Right cardiac atrium (tissue), 5 donors: Measurements from ENCODE around the gene ALOX15. TPM values are rescaled to one million over a fixed set of nuclear protein-coding genes. Genes with fewer than 3 reads are reported as not detected.
"Not testable (repeated sequence)": the region's sequence is repeated elsewhere in the genome, so short reads cannot be mapped to it uniquely, and the experiment has no call there.

Experiments used
- ATAC-seq, 2 donors: fragments of 200-7000 bp; cut with Tn5 transposase; one replicate each; pipeline versions ENCODE4 v1.8.0 to v1.9.1; 2020; ENCODE audit warnings: moderate library complexity in 2 of 2, mild to moderate bottlenecking in 1 of 2
- DNase-seq, 3 donors: peaks; one replicate each; pipeline ENCODE4 v3.0.0-alpha.2; 2020
- H3K27ac ChIP-seq: one replicate; pipeline ENCODE4 v1.5.1; 2013; ENCODE audit warnings: mild to moderate bottlenecking, low read length, control low read depth, moderate library complexity
- H3K27me3 ChIP-seq: one replicate; pipeline ENCODE4 v1.6.1; 2013; ENCODE audit not compliant: control insufficient read depth, insufficient read depth
- H3K4me1 ChIP-seq: one replicate; pipeline ENCODE4 v1.6.1; 2013; ENCODE audit warnings: low read length; ENCODE audit not compliant: control insufficient read depth, insufficient read depth
- H3K4me3 ChIP-seq: one replicate; pipeline ENCODE4 v1.5.1; 2013; ENCODE audit warnings: low read length, control low read depth
- H3K9me3 ChIP-seq: one replicate; pipeline ENCODE4 v1.6.1; 2013; ENCODE audit warnings: low read length; ENCODE audit not compliant: control insufficient read depth
- WGBS: extraction: QIAGEN DNeasy Blood & Tissue Kit; methylation state at CpG from one replicate; pipeline ENCODE4 v1.1.7; 2013; 5-methylcytosine and 5-hydroxymethylcytosine counted together
- intact Hi-C, 4 donors: fragments of 100-400 bp; cut with DNase I; formaldehyde crosslinking; loops; one replicate each; pipeline versions ENCODE4 v1.11.0 to v1.14.0; 2022 to 2023
- polyA plus RNA-seq: library from polyadenylated mRNA; stranded (reverse); fragments of 200-250 nt; gene quantifications from one replicate; pipeline ENCODE4 v1.2.3, GENCODE V29; 2013
- total RNA-seq, 4 donors: library from RNA; stranded (reverse); fragmentation: NEBNext Ultra II Directional; extraction: Animal tissue kit (Norgen Biotek cat#: 25700); gene quantifications; one replicate each; pipeline ENCODE4 v1.2.1, GENCODE V29; 2021
- donor health status: healthy with polysubstance abuse.
- donor health status: DM: no; HTN: yes; CAD: no.
- donor health status: DM: no; HTN: no; CAD: no.
- donor health status: DM: no; HTN: yes; CAD: no; lungs with severe emphysema.
- donor health status: DM: yes; HTN: yes; CAD: no.

Gene ALOX15
- total and polyA plus RNA-seq, 5 donors = 0.05 to 2.0 (median 0.97) TPM; not detected in 1

DNA sequence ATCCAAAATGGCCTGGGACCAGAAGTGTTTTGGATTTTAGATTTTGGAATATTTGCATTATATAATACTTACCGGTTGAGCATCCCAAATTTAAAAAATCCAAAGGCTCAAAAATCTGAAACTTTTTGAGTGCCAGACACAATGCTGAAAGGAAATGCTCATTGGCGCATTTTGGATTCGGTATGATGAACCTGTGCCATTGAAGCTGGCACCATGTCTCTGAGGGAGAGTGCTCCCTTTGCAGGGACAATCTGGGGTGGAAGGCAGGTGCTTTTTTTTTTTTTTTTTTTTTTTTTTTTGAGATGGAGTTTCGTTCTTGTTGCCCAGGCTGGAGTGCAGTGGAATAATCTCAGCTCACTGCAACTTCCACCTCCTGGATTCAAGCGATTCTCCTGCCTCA is 39.4 kb downstream of the ALOX15 start:
- DNase-seq = no peak
- no peaks in the 10 kb centered on the region for H3K9me3 ChIP-seq
- ATAC-seq = no peak
- H3K27me3 ChIP-seq = no peaks in the 10 kb centered on the region
- H3K4me3 ChIP-seq = no peak overlapping the region
- WGBS = 82% methylated on average over 5 of the region's 5 CpGs
- H3K27ac ChIP-seq = no peak overlapping the region
- intact Hi-C loops = no loop called here
- H3K4me1 ChIP-seq = peaks cover 10% of the 10 kb centered on the region

DNA sequence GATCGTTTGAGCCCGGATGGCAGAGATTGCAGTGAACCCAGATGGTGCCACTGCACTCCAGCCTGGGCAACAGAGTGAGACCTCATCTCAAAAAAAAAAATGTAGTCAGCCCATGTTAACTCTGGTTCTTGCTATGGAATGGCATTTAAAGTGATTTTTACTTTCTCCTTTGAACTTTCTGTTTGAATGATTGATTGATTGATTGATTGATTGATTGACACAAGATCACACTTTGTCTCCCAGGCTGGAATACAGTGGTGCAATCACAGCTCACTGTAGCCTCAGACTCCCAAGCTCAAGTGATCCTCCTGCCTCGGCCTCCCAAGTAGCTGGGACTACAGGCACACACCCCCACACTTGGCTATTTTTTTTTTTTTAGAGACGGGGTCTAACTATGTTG is 40.2 kb downstream of the ALOX15 start:
- H3K4me1 ChIP-seq = peaks cover 10% of the 10 kb centered on the region
- H3K9me3 ChIP-seq = no peaks in the 10 kb centered on the region
- peak overlapping the region; percentile 86 for H3K27ac ChIP-seq
- H3K4me3 ChIP-seq = no peak overlapping the region
- WGBS = 96% methylated on average over 4 of the region's 4 CpGs
- DNase-seq (no peak), ATAC-seq (no peak)
- H3K27me3 ChIP-seq = no peaks in the 10 kb centered on the region
- intact Hi-C loops = no loop called here

DNA sequence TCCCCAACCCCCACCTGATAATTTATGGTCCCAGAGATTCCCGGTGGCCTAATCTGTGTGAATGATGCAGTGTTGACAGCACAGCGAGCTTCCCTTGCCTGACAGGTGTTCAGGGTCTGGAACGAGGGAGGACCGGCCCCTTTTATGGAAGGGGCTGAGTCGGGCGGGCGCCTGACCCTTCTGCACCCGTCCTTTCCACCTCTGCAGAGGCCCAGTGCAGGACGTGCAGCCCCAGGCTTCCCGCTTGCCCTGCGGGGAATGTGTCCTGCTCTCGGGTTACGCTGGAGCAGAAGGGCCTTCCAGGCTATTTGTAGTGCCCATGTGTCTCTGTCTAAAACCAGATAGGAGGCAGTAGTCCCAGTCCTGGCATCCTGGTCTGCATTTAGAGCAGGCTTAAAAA is 40.9 kb downstream of the ALOX15 start:
- intact Hi-C loops = no loop called here

DNA sequence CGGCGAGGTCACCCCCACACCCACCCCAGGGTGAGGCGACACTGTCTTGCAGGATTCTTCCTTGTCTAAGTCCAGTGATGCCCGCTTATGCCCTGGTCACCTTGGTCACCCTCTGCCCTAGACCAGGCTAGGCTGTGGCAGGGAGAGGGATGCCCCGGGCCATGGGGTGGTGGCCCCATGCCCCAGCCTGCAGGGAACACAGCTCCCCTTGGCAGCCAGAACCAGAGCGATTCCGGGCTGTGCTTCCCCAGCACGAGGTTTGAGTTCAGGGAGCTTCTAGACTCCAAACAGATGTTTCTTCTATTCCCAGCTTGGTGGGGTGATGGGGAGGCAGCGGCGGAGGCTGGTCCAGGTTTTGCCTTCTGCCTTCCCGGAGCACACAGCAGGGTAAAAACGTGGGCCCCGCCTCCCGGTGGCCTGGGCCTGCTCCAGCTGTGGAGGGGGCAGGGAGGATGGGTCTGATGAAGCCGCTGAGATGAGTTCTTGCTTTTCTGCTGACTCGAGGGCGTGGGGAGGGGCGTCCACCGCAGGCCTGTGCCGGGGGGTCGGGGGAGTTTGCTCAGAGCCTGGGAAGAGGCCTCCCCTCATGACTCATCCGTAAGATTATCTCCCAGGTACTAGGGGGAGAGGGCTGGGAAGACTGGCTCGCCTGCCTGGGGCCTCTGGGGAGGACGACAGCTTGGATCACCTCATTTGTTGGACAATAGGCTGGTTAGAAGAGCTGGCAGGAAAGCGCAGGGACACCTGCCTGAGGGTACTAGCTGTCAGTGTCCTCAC is 41.8 kb downstream of the ALOX15 start:
- H3K27ac ChIP-seq = peak overlapping the region; percentile 73
- no peaks in the 10 kb centered on the region for H3K27me3 ChIP-seq
- ATAC-seq (peak; percentile 53 to 59), DNase-seq (peak; percentile 75 to 91 (median 90))
- H3K4me1 ChIP-seq = peaks cover 9% of the 10 kb centered on the region
- 39% methylated on average over 25 of the region's 25 CpGs for WGBS
- no peak overlapping the region for H3K4me3 ChIP-seq
- H3K9me3 ChIP-seq = no peaks in the 10 kb centered on the region
- intact Hi-C loops = no loop called here

More for the DNA sequence above, 40.9 kb downstream of the ALOX15 start:
- Histone ChIP-seq H3K4me3 (no peak overlapping the region), H3K9me3 (no peaks in the 10 kb centered on the region), H3K27me3 (no peaks in the 10 kb centered on the region), H3K4me1 (peaks cover 9% of the 10 kb centered on the region), H3K27ac (peak overlapping the region; percentile 86)
- WGBS = 60% methylated on average over 13 of the region's 13 CpGs
- peak in 2 of 3 donors; percentile 79 to 85 for DNase-seq
- ATAC-seq = peak; percentile 33 to 51

DNA sequence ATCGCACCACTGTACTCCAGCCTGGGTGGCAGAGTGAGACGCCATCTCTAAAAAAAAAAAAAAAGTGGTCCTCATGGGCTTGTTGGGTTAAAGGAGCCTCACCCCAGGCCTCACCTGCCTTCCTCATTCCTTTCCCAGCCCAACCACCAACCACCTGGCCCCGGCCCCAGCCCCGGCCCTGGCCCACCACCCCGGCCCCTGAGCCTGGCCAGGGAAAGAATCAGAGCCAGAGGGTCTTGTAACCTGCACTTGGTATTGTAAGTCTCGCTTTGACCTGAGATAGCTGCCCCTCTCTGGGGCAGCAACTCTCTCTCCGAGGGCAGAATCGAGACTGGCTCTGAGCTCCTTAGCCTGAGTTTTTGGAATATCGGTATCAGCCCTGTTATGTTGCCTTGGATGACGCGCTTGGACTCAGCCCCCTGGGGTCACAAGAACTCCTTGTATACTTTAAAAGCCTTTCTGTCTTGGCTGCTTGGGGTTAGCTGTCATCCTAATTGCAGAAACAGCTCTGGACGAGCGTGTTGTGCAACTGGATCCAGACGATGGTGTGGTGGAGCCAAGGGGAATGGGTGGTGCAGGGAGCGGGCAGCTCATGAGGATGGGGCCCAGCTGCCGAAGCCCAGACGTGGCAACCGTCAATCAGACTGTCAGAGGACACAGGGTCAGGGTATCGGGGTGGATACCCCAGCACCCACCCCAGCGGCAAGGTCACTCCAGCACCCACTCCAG is 42.5 kb downstream of the ALOX15 start:
- intact Hi-C loops = no loop called here
- 50% methylated on average over 20 of the region's 20 CpGs for WGBS
- no peaks in the 10 kb centered on the region for H3K9me3 ChIP-seq
- H3K27me3 ChIP-seq = no peaks in the 10 kb centered on the region
- H3K27ac ChIP-seq = peak overlapping the region; percentile 73
- no peak overlapping the region for H3K4me3 ChIP-seq
- peaks cover 6% of the 10 kb centered on the region for H3K4me1 ChIP-seq
- ATAC-seq = peak; percentile 82 to 88
- peak; percentile 83 to 91 (median 87) for DNase-seq

DNA sequence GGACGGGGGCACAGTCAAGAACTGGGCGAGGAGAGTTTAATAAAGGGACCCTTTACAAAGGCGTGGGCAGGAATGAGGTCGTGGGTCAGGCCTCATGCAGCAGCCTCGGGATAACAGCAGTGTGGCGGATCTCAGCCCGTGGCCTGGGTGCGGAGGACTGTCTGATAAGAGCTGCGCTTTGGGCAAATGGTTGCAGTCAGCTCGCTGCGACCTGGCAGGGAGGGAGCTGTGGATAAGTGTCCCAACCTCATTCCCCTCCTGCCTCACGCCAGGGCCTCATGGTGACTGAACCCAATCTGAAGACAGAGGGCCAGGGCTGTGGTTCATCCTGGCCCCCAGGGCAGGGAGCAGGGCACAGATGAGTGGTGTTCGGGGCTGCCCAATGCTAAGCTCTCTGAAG is 43.5 kb downstream of the ALOX15 start:
- WGBS = 70% methylated on average over 13 of the region's 13 CpGs
- H3K4me3 ChIP-seq = no peak overlapping the region
- intact Hi-C loops = no loop called here
- no peaks in the 10 kb centered on the region for H3K9me3 ChIP-seq
- peaks cover 6% of the 10 kb centered on the region for H3K4me1 ChIP-seq
- H3K27ac ChIP-seq = peak overlapping the region; percentile 21
- no peaks in the 10 kb centered on the region for H3K27me3 ChIP-seq
- ATAC-seq (no peak), DNase-seq (peak in 2 of 3 donors; percentile 70 to 71)

DNA sequence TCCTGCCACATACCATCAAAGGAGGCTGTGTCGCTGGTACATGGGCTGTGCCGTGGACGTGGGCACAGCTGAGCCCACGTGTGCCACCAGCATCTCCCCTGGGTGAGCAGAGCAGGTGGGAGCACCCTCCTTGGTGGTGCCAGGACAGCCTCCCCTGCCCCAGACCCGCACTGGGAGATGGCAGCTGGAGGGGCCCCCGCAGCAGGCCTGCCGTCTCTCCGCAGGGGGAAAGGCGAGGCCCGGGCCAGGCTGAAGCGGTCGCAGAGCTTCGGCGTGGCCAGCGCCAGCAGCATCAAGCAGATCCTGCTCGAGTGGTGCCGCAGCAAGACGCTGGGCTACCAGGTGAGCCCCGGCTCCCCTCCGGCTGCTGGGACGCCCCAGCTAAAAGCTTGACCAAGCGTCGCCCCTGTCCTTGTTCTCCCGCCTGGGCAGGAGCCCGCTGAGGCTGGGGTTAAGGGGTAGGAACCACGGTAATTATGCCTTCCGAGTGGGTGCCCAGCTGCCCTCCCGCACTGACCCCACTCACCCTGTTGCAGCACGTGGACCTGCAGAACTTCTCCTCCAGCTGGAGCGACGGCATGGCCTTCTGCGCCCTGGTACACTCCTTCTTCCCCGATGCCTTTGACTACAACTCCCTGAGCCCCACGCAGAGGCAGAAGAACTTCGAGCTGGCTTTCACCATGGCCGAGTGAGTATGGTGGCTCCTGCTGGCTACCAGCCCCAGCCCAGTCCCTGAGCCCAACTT is 44.7 kb downstream of the ALOX15 start:
- intact Hi-C loops = no loop called here
- Histone ChIP-seq H3K9me3 (no peaks in the 10 kb centered on the region), H3K27me3 (no peaks in the 10 kb centered on the region), H3K27ac (no peak overlapping the region), H3K4me3 (no peak overlapping the region), H3K4me1 (peaks cover 6% of the 10 kb centered on the region)
- no peak for ATAC-seq
- 96% methylated on average over 36 of the region's 36 CpGs for WGBS
- DNase-seq = peak in 1 of 3 donors; percentile 46

DNA sequence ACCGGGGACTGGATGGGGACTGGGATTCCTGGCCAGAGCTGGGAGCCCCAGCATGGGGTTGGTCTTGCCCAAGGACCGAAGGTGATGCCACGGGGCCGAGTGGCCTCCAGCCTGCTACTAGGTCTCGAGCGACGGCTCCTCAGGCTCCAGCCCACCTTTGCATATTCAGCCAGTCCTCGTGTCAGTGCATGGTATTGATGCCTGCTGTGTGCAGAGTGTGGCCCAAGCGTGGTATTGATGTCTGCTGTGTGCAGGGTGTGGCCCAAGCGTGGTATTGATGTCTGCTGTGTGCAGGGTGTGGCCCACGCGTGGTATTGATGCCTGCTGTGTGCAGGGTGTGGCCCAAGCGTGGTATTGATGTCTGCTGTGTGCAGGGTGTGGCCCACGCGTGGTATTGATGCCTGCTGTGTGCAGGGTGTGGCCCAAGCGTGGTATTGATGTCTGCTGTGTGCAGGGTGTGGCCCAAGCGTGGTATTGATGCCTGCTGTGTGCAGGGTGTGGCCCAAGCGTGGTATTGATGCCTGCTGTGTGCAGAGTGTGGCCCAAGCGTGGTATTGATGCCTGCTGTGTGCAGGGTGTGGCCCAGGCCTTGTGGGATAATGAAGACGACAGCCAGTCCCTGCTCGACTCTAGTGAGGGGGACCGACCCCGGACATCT is 45.7 kb downstream of the ALOX15 start:
- intact Hi-C loops, H3K27me3 ChIP-seq, H3K27ac ChIP-seq, H3K4me1 ChIP-seq, H3K4me3 ChIP-seq, ATAC-seq, H3K9me3 ChIP-seq: not testable (repeated sequence)
- 95% methylated on average over 23 of the region's 23 CpGs for WGBS
- peak in 1 of 3 donors; percentile 30 for DNase-seq

DNA sequence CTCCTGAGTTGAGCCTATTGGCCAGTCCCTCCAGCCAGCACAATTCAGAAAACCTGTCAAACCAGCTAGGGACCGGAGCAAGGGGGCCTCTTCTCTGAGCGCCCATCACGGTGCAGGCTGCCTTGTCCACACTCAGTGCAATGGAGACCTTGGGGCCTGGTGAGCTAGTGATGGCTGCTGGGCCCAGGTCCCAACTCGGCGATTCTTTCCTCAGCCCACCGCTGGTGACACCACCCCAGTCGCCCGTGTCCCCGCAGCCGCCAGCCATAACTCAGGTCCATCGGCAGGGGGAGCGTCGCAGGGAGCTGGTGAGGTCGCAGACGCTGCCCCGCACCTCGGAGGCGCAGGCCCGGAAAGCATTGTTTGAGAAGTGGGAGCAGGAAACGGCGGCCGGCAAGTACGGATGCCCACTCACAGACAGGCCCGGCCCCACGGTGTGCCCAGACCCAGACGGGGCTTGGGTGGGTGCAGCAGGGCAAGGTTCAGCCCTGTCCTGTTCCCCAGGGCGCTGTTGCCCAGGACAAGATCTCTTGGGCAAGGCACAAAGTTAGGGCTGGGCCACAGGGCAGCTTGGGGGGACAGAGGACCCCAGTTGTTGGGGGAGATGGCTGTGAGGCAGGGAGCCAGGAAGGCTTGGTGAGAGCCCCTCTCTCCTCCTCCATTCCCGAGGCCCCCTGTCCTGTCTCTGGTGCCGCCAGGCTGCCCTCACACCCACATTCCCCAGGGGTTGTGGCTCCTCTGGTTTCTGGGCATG is 46.4 kb downstream of the ALOX15 start:
- peaks cover 4% of the 10 kb centered on the region for H3K4me1 ChIP-seq
- intact Hi-C loops = no loop called here
- no peak overlapping the region for H3K27ac ChIP-seq
- no peaks in the 10 kb centered on the region for H3K9me3 ChIP-seq
- H3K4me3 ChIP-seq = no peak overlapping the region
- DNase-seq = peak in 1 of 3 donors; percentile 76
- ATAC-seq = no peak
- no peaks in the 10 kb centered on the region for H3K27me3 ChIP-seq
- WGBS = 59% methylated on average over 29 of the region's 29 CpGs

DNA sequence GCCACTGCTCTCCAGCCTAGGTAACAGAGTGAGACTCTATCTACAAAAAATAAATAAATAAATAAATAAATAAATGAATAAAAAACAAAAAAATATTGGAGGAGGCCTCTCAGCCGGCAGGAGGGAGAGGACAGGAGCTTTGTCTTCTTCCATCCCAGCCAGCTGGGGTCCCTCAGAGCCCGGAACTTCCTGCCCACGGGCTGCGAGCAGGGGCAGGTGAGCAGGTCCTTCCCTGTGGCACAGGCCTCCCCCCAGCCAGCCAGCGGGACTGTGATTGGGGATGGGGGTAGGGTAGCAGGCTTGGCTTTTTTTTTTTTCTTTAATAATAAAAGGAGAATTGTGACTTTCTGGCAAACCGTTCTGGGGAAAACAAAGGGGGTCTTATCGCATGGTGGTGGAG is 47.1 kb downstream of the ALOX15 start:
- no peaks in the 10 kb centered on the region for H3K27me3 ChIP-seq
- H3K4me1 ChIP-seq = peaks cover 2% of the 10 kb centered on the region
- ATAC-seq (no peak), DNase-seq (peak in 1 of 3 donors; percentile 37)
- H3K9me3 ChIP-seq = no peaks in the 10 kb centered on the region
- intact Hi-C loops = no loop called here
- no peak overlapping the region for H3K27ac ChIP-seq
- no peak overlapping the region for H3K4me3 ChIP-seq
- 90% methylated on average over 7 of the region's 7 CpGs for WGBS
